ENCODE data around the gene CCDC38.

Gene CCDC38

DNA sequence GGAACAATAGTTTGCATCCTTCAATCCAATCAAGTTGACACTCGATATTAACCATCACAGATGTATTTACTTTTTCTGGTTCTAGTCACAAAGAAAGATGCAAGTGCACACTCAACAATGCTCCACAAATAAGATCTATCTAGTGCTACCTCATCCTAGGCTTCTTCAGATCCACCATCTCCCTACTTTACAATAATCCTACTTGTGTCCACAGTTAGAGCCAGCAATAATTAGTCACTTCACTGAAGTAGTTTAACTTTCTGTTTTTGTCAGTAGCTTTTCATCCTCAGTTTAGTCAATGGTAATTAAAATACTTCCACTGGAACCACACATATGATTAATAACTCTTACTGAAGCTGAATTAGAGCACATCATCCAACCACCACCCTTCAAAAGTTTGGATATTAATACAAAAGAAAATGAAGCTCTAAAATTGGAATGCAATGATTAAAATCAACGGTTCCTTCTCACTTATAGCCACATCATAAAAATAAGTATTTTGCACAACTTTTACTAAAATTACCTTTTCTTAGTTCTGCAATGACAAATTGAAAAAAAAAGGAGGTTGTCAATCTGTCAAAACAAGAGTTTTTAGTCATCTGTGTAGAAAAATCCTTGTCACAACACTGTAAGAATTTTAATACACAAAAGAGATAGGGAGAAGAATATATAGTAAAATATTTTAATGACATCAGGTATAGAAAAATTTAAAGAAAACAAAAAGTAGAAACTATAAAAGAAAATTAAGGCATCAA, 111.9 kb downstream of the CCDC38 start:
- no peak for DNase-seq

DNA sequence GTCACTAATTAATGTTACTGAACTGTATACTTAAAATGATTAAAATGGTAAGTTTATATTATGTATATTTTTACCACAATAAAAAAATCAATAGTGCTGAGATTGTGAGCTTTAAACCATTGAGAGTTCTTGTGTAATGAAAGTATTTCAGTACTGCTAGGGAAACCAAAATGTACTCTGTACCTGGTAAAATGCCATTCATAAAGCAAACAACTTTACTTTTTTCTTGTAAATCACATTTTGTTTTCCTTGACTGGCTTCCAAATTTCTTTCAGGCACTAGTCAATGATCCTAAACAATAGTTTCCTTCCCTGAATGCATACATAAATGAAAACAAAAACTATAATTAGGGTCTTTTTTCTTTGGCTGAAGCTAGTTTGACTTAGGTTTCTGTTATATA, 113.0 kb downstream of the CCDC38 start:
- no peak for DNase-seq

DNA sequence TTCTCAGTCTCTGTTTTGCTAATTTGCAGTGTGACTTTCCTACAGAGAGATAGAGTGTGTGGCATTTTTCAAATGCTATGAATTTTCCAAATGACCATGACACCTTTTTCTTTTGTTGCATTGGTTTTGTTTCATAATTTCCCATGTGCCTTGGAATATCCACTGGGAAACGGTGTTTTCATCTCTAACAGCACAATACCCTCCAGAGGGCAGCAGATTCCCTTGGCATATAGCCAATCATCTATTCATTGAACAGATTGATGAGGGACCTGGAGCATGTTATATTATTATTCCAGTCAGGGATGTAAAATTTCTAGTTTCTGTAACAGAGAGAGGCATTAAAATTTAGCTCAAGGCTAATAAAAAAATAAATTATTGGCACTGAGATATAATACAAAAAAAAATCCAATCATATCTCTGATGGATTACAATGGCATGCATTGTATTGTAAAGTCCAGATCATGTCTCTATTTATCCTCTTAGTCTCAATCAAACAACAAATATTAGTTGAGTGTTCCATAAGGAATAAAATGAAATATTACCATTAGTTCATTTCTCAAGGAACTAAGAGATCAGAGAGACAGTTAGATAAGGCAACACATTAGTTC, 122.2 kb downstream of the CCDC38 start:
- DNase-seq, result no peak
